OCI-M2 (cell line): Measurements from ENCODE around the gene ZC3HAV1L.
"Not testable (repeated sequence)": the region's sequence is repeated elsewhere in the genome, so short reads cannot be mapped to it uniquely, and the experiment has no call there.

Source experiments
- DNase-seq: peaks from one replicate; lab custom pipeline; 2025; ENCODE audit not compliant: unreplicated experiment; lab: John Stamatoyannopoulos, UW

Gene ZC3HAV1L

GRCh38 chr7:139035586-139036353 is at the start of gene ZC3HAV1L:
Gene ZC3HAV1L, minus strand, starts transcription at chr7:139036042. Its CDS starts 25 bp downstream, at chr7:139036017.
- no peak for DNase-seq

GRCh38 chr7:139084709-139085108 is 48.9 kb upstream of the ZC3HAV1L start:
- no peak for DNase-seq

- DNase-seq, result no peak
These were observed 45.7 kb upstream of the ZC3HAV1L start for GRCh38 chr7:139081584-139081983.

- DNase-seq, result no peak
These were observed 45.1 kb upstream of the ZC3HAV1L start for GRCh38 chr7:139080905-139081304.

GRCh38 chr7:139079861-139080260 is 44.0 kb upstream of the ZC3HAV1L start:
- no peak for DNase-seq

- no peak for DNase-seq
These were observed 43.1 kb upstream of the ZC3HAV1L start for GRCh38 chr7:139078911-139079310.

GRCh38 chr7:139078399-139078798 is 42.6 kb upstream of the ZC3HAV1L start:
- no peak for DNase-seq

- DNase-seq, result not testable (repeated sequence)
These were observed 41.9 kb upstream of the ZC3HAV1L start for GRCh38 chr7:139077706-139078105.

- no peak for DNase-seq
These were observed 40.2 kb upstream of the ZC3HAV1L start for GRCh38 chr7:139075871-139076686.

GRCh38 chr7:139075031-139075652 is 39.3 kb upstream of the ZC3HAV1L start:
- DNase-seq, result peak; percentile 90

- no peak for DNase-seq
These were observed 37.0 kb upstream of the ZC3HAV1L start for GRCh38 chr7:139072796-139073195.

- no peak for DNase-seq
These were observed 35.8 kb upstream of the ZC3HAV1L start for GRCh38 chr7:139071680-139072079.

- no peak for DNase-seq
These were observed 32.9 kb upstream of the ZC3HAV1L start for GRCh38 chr7:139068544-139069399.

GRCh38 chr7:139066315-139066714 is 30.5 kb upstream of the ZC3HAV1L start:
- DNase-seq, result no peak

GRCh38 chr7:139065323-139065722 is 29.5 kb upstream of the ZC3HAV1L start:
- no peak for DNase-seq

GRCh38 chr7:139061416-139061815 is 25.6 kb upstream of the ZC3HAV1L start:
- DNase-seq, result no peak

- no peak for DNase-seq
These were observed 24.9 kb upstream of the ZC3HAV1L start for GRCh38 chr7:139060695-139061237.

GRCh38 chr7:139059905-139060304 is 24.1 kb upstream of the ZC3HAV1L start:
- DNase-seq, result no peak

GRCh38 chr7:139058943-139059342 is 23.1 kb upstream of the ZC3HAV1L start:
- DNase-seq, result no peak

- no peak for DNase-seq
These were observed 19.8 kb upstream of the ZC3HAV1L start for GRCh38 chr7:139055674-139056073.
